Measurements from ENCODE around the gene OARD1.

Gene OARD1

GRCh38 chr6:41054511-41054910 lies 17.6 kb downstream of the OARD1 start:
- ChIA-PET POLR2A (no interaction called here), CTCF (interaction anchor here (1.1 to 9.9 kb wide), 7 partner anchors 10 to 27 kb away, joined by 3 to 85 read pairs (median 5); partner anchors contain the start of genes TSPO2 and UNC5CL)
- no peak for TF ChIP-seq CTCF (IDR thresholded peaks at IDR 0.05; ENCODE audit: control extremely low read depth, extremely low read depth, low read depth, missing control alignments)
- no peak for DNase-seq (ENCODE audit: extremely low spot score)

GRCh38 chr6:41053041-41053440 lies 19.1 kb downstream of the OARD1 start, which contains the start of gene APOBEC2:
TSS of gene APOBEC2 (plus strand) at chr6:41053202. CDS start at chr6:41053348, 146 bp downstream.
- ChIA-PET CTCF (interaction anchor here (0.9 to 9.9 kb wide), 5 partner anchors 10 to 26 kb away, joined by 3 to 85 read pairs (median 4); partner anchors contain the start of genes TSPO2 and UNC5CL), POLR2A (no interaction called here)
- no peak for DNase-seq (ENCODE audit: extremely low spot score)
- no peak for TF ChIP-seq CTCF (IDR thresholded peaks at IDR 0.05; ENCODE audit: control extremely low read depth, extremely low read depth, low read depth, missing control alignments)

- POLR2A ChIA-PET = no interaction called here
- no peak for DNase-seq (ENCODE audit: extremely low spot score)
- no peak for TF ChIP-seq CTCF (IDR thresholded peaks at IDR 0.05; ENCODE audit: control extremely low read depth, extremely low read depth, low read depth, missing control alignments)
- CTCF ChIA-PET = interaction anchor here (0.7 to 9.9 kb wide), 3 partner anchors 9 to 25 kb away, joined by 3 to 85 read pairs (median 4); partner anchors contain the start of genes TSPO2 and UNC5CL
Measured at GRCh38 chr6:41051873-41052272, 20.3 kb downstream of the OARD1 start.

GRCh38 chr6:41050536-41050935 lies 21.6 kb downstream of the OARD1 start:
- no peak for DNase-seq (ENCODE audit: extremely low spot score)
- TF ChIP-seq CTCF (IDR thresholded peaks at IDR 0.05; ENCODE audit: control extremely low read depth, extremely low read depth, low read depth, missing control alignments) = no peak
- POLR2A ChIA-PET = no interaction called here
- CTCF ChIA-PET = interaction anchor here (1.6 to 9.9 kb wide), 2 partner anchors 8 to 22 kb away, joined by 4 to 85 read pairs; partner anchors contain the start of genes TSPO2 and UNC5CL

- no peak for DNase-seq (ENCODE audit: extremely low spot score)
- TF ChIP-seq CTCF (IDR thresholded peaks at IDR 0.05; ENCODE audit: control extremely low read depth, extremely low read depth, low read depth, missing control alignments) = no peak
- ChIA-PET POLR2A (no interaction called here), CTCF (interaction anchor here (0.9 to 9.9 kb wide), 4 partner anchors 7 to 51 kb away, joined by 3 to 85 read pairs (median 4); partner anchors contain the start of genes TSPO2 and UNC5CL)
Measured at GRCh38 chr6:41049955-41050354, 22.2 kb downstream of the OARD1 start.

- no peak for DNase-seq (ENCODE audit: extremely low spot score)
- POLR2A ChIA-PET = no interaction called here
- TF ChIP-seq CTCF (IDR thresholded peaks at IDR 0.05; ENCODE audit: control extremely low read depth, extremely low read depth, low read depth, missing control alignments) = no peak
- CTCF ChIA-PET = interaction anchor here (0.9 to 9.9 kb wide), 4 partner anchors 7 to 50 kb away, joined by 3 to 85 read pairs (median 4); partner anchors contain the start of genes TSPO2 and UNC5CL
Measured at GRCh38 chr6:41049521-41049920, 22.6 kb downstream of the OARD1 start.

Data from GM10248 (cell line).